Esophagus squamous epithelium (tissue), 4 donors: ENCODE results near the gene LRIG1.

Source experiments
- POLR2A ChIP-seq, 4 donors: fragments of 450-650 bp; IDR thresholded peaks; one replicate each; pipeline ENCODE4 v1.6.1; 2017; ENCODE audit warnings: antibody characterized with exemption in 4 of 4, mild to moderate bottlenecking in 4 of 4, moderate library complexity in 3 of 4
- TF ChIP-seq, protein P1 (sequence below), 6 experiments: fragments of 450-650 bp in 4 of 6; fragments of 200-600 bp in 2 of 6; sonication (generic) in 2 of 6; IDR thresholded peaks; one replicate each; pipeline ENCODE4 v1.5.1; 2016 to 2019; ENCODE audit warnings: antibody characterized with exemption in 6 of 6, mild to moderate bottlenecking in 4 of 6, moderate library complexity in 4 of 6

DNA sequence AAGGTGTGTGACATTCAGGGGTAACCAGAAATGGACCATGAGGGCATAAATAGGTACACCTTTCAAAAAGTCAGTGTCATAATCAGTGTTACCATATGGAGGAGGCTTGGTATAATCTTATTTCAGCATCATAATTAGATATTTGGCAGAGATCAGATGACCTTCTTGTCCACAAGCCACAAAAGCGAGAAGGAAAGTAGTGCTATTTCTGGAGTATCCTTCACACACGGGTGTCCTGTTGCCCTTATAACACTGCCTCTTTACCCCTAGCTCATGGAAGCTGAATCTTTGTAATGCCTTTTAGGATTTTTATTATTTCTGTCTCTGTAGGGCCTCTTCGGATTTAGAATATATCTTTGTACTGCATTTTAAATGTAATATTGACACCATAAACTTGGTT, 132.8 kb downstream of the LRIG1 start:
- TF ChIP-seq, protein P1, sequence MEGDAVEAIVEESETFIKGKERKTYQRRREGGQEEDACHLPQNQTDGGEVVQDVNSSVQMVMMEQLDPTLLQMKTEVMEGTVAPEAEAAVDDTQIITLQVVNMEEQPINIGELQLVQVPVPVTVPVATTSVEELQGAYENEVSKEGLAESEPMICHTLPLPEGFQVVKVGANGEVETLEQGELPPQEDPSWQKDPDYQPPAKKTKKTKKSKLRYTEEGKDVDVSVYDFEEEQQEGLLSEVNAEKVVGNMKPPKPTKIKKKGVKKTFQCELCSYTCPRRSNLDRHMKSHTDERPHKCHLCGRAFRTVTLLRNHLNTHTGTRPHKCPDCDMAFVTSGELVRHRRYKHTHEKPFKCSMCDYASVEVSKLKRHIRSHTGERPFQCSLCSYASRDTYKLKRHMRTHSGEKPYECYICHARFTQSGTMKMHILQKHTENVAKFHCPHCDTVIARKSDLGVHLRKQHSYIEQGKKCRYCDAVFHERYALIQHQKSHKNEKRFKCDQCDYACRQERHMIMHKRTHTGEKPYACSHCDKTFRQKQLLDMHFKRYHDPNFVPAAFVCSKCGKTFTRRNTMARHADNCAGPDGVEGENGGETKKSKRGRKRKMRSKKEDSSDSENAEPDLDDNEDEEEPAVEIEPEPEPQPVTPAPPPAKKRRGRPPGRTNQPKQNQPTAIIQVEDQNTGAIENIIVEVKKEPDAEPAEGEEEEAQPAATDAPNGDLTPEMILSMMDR (IDR thresholded peaks at IDR 0.05): no peak
- no peak for TF ChIP-seq POLR2A (IDR thresholded peaks at IDR 0.05)
